KOPT-K1 (cell line): ENCODE measurements around the gene LIX1.
"Not testable (repeated sequence)": the region's sequence is repeated elsewhere in the genome, so short reads cannot be mapped to it uniquely, and the experiment has no call there.

Experiments
- H3K27ac ChIP-seq: fragments of 200-600 bp; sonication (generic); 2 replicates; pipeline ENCODE4 v1.5.1; 2016; ENCODE audit warnings: antibody characterized with exemption, mild to moderate bottlenecking, low read depth, low read length; ENCODE audit not compliant: poor library complexity, severe bottlenecking
- H3K36me3 ChIP-seq: fragments of 200-600 bp; sonication (generic); 2 replicates; pipeline ENCODE4 v1.5.1; 2017; ENCODE audit warnings: antibody characterized with exemption, mild to moderate bottlenecking, low read length, moderate library complexity; ENCODE audit not compliant: insufficient read depth
- H3K9me3 ChIP-seq: fragments of 200-600 bp; sonication (generic); 2 replicates; pipeline ENCODE4 v1.5.1; 2017; ENCODE audit warnings: antibody characterized with exemption, low read length, mild to moderate bottlenecking; ENCODE audit not compliant: insufficient read depth, poor library complexity, severe bottlenecking

The LIX1 gene

GRCh38 chr5:97162045-97162444, 19.6 kb upstream of the LIX1 start:
- H3K27ac ChIP-seq: no peak overlapping the region
- peaks cover 77% of the 10 kb centered on the region for H3K36me3 ChIP-seq

DNA sequence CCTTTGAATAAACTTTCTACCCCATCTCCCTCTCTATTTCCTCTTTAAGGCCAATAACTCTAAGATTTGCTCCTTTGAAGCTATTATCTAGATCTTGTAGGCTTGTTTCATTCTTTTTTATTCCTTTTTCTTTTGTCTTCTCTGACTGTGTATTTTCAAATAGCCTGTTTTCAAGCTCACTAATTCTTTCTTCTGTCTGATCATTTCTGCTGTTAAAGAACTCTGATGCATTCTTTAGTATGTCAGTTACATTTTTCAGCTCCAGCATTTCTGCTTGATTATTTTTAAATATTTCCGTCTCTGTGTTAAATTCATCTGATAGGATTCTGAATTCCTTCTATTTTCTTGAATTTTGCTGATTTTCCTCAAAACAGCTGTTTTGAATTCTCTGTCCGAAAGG, 15.3 kb upstream of the LIX1 start:
- no peak overlapping the region for H3K27ac ChIP-seq
- H3K9me3 ChIP-seq: peaks cover 22% of the 10 kb centered on the region
- H3K36me3 ChIP-seq: peaks cover 34% of the 10 kb centered on the region

More at GRCh38 chr5:97162045-97162444, 19.6 kb upstream of the LIX1 start:
- peaks cover 20% of the 10 kb centered on the region for H3K9me3 ChIP-seq

- Histone ChIP-seq H3K27ac (no peak overlapping the region), H3K9me3 (no peaks in the 10 kb centered on the region), H3K36me3 (no peaks in the 10 kb centered on the region)
Measured at GRCh38 chr5:97151370-97151769, 9.0 kb upstream of the LIX1 start.

GRCh38 chr5:97150401-97150800, 8.0 kb upstream of the LIX1 start:
- H3K9me3 ChIP-seq: no peaks in the 10 kb centered on the region
- no peaks in the 10 kb centered on the region for H3K36me3 ChIP-seq
- no peak overlapping the region for H3K27ac ChIP-seq

GRCh38 chr5:97149709-97150108, 7.3 kb upstream of the LIX1 start:
- Histone ChIP-seq H3K27ac (no peak overlapping the region), H3K36me3 (no peaks in the 10 kb centered on the region), H3K9me3 (no peaks in the 10 kb centered on the region)

DNA sequence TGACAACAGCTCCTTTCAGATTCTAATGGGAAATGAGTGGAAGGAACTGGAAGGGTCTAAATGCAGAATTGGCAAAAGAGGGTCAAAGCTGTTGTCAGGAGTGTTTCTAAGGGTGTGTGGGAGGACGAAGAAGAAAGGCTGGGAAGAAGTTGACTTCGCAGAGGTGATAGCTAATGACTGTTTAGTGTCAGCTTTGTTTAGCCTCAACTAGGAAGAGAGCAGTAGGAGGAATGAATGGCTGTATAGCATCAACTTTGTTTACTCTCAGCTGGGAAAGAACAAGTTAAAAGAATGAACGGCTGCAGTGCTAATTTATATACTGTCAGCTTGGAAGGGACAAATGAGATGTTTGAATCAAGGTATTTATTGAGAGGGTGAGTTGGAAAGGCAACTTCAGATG, 5.9 kb upstream of the LIX1 start:
- Histone ChIP-seq H3K9me3 (no peaks in the 10 kb centered on the region), H3K27ac (no peak overlapping the region), H3K36me3 (no peaks in the 10 kb centered on the region)

DNA sequence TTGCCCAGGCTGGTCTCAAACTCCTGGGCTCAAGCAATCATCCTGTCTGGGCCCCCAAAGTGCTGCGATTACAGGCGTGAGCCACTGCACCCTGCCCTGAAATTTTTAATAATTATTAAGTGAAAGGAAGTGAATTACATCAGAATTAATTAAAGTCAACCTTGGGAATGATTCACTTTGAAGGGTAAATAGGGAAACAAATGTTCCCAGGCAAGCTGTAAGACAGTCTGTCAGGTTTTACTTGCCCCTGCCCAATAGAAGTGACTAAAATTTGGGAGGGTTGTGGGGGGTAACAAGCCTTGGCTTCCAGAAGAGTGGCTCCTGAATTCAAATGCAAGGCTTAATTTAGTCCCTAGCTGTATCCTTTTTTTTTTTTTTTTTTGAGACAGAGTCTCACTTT, 1.3 kb upstream of the LIX1 start:
- no peaks in the 10 kb centered on the region for H3K9me3 ChIP-seq
- no peak overlapping the region for H3K27ac ChIP-seq
- H3K36me3 ChIP-seq: no peaks in the 10 kb centered on the region

DNA sequence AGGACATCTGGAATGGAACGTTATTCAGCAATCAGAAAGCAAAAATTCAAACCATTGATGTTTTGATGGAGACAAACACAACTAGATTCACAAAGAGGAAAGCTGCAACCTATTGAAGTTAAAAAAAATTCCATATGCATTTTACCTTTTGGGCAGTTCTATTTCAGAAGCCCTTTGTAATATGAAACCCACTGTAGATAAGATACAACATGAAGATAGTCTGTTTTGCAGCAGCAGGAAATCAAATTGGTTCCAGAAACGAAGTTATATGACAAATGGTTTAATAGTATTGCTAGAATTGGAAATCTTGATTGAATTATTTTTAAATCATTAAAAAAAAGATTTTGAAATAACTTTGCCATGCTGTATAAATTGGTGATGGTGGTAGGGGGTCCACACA, 872 bp downstream of the LIX1 start:
- no peaks in the 10 kb centered on the region for H3K9me3 ChIP-seq
- no peak overlapping the region for H3K27ac ChIP-seq

GRCh38 chr5:97141031-97141430, 1.4 kb downstream of the LIX1 start:
- Histone ChIP-seq H3K36me3 (no peaks in the 10 kb centered on the region), H3K9me3 (no peaks in the 10 kb centered on the region), H3K27ac (no peak overlapping the region)

More for the DNA sequence above, 872 bp downstream of the LIX1 start:
- H3K36me3 ChIP-seq: no peaks in the 10 kb centered on the region

DNA sequence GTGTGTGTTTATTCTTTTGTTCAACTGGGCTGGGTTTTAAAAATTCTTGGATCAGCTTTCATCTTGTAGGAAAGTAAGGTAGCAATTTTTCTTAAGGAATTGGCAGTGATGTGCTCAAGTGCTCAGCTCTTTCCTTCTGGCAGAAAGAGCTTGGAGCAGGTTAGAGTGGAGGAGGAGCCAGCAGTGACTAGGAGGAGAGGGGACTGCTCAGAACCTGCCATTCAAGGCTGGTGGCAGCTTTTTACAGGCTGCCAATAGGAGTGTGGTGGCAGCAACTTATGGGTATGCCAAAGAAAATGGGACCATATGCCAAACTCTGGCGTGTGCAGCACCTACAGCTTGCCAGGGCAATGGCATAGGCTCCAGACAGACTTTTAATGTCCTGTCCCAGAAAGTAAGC, 2.2 kb downstream of the LIX1 start:
- H3K9me3 ChIP-seq, H3K36me3 ChIP-seq, H3K27ac ChIP-seq: not testable (repeated sequence)

DNA sequence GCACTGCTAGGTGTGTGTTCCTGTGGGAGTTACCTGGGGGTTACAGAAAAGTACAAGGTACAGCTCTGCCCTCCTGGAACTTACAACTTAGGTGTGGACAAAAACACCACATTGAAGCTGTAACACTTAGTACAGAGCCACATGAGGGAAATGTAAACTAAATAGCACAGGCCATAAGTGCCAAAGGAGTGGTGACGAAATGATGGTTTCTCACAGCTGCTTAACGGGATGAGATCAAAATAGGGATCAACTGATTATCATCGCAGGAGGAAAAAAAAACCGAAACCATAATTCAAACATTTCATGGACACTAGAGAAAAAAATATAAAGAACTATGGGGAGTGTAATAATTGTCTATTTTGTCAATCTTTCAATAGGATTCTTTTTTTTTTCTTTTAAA, 5.9 kb downstream of the LIX1 start:
- no peaks in the 10 kb centered on the region for H3K36me3 ChIP-seq
- H3K9me3 ChIP-seq: no peaks in the 10 kb centered on the region
- H3K27ac ChIP-seq: no peak overlapping the region

GRCh38 chr5:97135868-97136267, 6.5 kb downstream of the LIX1 start:
- no peaks in the 10 kb centered on the region for H3K9me3 ChIP-seq
- no peak overlapping the region for H3K27ac ChIP-seq
- H3K36me3 ChIP-seq: no peaks in the 10 kb centered on the region

DNA sequence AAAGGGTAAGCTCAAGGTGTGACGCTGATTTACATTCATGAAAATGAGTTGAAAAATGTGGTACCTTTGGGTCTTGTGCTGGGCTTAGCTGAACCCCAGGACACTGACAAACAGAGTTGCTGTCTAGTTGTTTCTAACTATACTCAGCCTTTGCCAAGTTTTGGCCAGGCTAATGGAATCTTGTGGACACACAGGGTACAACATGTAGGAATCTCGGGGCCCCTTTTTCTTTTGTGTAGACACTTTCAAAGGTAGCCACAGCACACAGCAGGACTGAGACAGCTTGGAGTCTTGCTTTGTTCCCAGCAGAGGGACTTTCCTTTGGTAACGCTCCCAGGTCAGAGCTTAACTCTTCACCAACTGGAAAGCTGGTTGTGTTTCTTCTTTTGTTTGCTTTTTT, 7.8 kb downstream of the LIX1 start:
- H3K36me3 ChIP-seq: no peaks in the 10 kb centered on the region
- no peak overlapping the region for H3K27ac ChIP-seq
- H3K9me3 ChIP-seq: no peaks in the 10 kb centered on the region

- H3K36me3 ChIP-seq: no peaks in the 10 kb centered on the region
- H3K27ac ChIP-seq: no peak overlapping the region
- no peaks in the 10 kb centered on the region for H3K9me3 ChIP-seq
Measured at GRCh38 chr5:97133101-97133500, 9.3 kb downstream of the LIX1 start.

DNA sequence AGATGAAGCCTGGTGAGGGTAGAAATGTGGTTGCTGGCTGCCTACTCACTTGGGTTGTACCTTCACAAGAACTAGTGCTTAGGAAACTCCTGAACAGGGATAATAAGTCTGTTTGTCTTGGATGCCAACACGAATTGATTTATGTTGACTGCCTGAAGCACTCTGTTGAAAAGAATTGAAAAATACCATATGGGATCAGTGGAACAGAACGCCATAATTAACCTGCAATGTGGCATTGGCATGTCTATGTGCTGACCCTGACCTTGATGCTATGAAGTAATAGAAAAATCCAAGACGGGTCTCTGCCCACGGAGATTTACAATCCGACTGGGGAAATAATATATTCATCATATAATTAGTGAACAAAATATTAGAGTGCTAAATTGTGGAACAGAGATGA, 10.5 kb downstream of the LIX1 start:
- Histone ChIP-seq H3K9me3 (no peaks in the 10 kb centered on the region), H3K27ac (no peak overlapping the region), H3K36me3 (no peaks in the 10 kb centered on the region)

GRCh38 chr5:97131139-97131710, 11.2 kb downstream of the LIX1 start:
- H3K9me3 ChIP-seq: no peaks in the 10 kb centered on the region
- H3K36me3 ChIP-seq: no peaks in the 10 kb centered on the region
- H3K27ac ChIP-seq: no peak overlapping the region

DNA sequence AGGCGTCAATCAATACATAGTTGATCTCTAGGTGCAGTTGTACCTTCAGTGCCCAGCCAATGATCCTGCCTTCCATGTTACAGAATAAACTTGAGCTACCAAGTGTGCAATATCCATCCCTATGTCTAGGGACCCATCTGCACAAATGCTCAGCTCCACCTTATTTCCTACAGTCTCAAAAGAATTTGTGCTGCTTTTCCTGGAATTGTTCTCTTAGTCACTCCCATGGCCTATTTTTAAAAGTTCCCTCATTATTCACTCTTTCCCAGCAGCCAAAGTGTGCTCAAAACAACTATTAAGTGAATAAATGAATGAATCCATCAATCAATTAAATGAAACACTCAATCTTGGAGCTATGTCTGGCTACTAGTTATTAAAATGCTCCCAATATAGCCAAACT, 14.7 kb downstream of the LIX1 start:
- Histone ChIP-seq H3K9me3 (no peaks in the 10 kb centered on the region), H3K27ac (no peak overlapping the region), H3K36me3 (no peaks in the 10 kb centered on the region)
